Measurements from ENCODE around the gene HOXA10.

HOXA10 gene

GRCh38 chr7:27156508-27156898 is 17.6 kb downstream of the HOXA10 start, which contains the start of gene HOXA7:
Gene HOXA7 (minus strand): TSS chr7:27156675. CDS start chr7:27156545, 130 bp downstream.
- no peak for DNase-seq (ENCODE audit: low read depth)

GRCh38 chr7:27155816-27156507 is 18.2 kb downstream of the HOXA10 start:
- no peak for DNase-seq (ENCODE audit: low read depth)

GRCh38 chr7:27154901-27155815 is 19.0 kb downstream of the HOXA10 start:
- DNase-seq (ENCODE audit: low read depth) = no peak

DNA sequence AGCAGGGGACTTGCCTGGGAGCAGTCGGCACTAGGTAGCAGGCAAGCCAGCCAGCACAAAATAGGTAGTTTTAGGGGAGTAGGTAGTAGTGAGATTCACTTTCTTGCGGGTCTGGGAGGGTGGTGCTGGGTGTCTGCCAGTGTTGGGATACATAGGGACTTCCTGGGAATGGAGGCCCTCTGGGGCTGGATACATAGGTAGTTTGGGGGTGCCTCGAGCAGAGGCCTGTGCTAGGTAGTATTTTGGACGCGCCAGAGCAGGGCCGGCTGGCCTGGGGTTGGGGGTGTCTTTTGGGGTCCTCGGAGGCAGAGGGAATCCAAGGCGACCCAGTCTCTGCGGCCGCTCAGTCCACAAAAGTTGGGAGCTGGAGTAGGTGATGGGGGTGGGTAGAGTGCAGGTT is 19.8 kb downstream of the HOXA10 start:
- DNase-seq (ENCODE audit: low read depth) = no peak

GRCh38 chr7:27153526-27153925 is 20.6 kb downstream of the HOXA10 start:
- DNase-seq (ENCODE audit: low read depth) = no peak

- DNase-seq (ENCODE audit: low read depth) = no peak
Observed at GRCh38 chr7:27152816-27153442, 21.2 kb downstream of the HOXA10 start.

- DNase-seq (ENCODE audit: low read depth) = no peak
Observed at GRCh38 chr7:27151931-27152815, 21.9 kb downstream of the HOXA10 start, which contains the start of gene HOXA3. Gene HOXA3 (minus strand): TSS chr7:27152583. CDS start chr7:27110640, 41,943 bp downstream.

DNA sequence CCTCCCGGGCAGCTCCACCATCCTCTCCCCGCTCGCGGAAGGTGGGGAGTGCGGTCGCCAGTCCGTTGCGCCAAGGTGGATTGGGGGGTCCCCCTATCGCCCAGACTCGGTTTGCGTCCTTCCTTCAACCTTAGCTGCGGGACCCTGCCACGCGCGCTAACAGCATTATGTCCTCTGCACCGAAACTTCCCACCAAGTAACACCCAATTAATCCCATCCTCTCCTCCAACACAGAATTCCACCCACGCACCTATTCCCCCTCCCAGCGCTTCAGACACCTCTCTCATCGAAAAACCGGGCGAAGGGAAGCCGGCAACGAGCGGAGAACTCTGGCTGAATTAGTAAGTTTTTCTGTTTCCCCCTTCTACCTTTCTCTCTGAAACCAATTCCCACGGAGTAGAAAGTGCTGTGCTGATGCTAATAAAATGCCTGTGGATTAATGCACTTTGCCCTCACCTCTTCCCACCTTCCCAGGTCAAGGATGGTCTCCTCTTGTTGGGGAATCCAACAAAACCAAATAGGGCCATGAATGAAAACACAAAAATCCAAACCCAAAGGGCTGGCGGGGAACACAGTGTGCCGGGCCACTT is 22.7 kb downstream of the HOXA10 start:
- DNase-seq (ENCODE audit: low read depth) = no peak

DNA sequence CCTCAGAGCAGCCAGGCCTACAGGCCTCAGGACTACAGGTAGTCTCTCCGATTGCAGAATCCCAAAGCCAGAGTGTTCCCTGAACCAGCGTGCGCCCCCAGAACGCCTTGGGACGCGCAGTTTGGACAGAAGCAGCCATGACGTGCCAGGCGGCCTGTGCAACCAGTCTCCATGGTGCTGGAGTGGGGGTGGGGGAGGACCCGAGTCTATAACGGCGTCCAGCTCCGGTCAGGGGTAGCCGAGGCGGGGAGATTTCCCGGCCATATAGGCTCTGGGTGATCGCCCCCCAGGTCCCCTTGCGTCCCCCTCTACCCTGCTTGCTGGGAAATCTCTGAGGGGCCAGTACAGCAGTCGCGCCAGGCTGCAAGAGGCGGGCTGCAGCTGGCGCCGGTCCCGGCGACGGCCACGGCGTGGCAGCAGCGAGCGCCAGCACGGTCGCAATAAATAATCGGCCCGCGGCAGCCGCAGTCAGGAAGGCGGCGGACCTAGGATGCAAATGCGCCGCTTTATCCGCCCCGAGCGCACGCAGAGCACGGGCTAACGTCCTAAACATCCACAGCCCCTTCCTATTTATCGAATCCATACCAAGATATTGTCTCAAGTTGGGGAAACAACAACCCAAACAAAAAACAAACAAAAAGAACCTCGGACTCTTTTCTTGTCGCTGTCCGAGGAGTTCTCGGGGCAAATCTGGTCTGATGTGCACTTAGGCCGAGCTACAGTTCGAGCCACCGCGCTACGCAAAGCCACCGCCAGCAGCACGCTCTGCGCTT is 23.4 kb downstream of the HOXA10 start:
- no peak for DNase-seq (ENCODE audit: low read depth)

DNA sequence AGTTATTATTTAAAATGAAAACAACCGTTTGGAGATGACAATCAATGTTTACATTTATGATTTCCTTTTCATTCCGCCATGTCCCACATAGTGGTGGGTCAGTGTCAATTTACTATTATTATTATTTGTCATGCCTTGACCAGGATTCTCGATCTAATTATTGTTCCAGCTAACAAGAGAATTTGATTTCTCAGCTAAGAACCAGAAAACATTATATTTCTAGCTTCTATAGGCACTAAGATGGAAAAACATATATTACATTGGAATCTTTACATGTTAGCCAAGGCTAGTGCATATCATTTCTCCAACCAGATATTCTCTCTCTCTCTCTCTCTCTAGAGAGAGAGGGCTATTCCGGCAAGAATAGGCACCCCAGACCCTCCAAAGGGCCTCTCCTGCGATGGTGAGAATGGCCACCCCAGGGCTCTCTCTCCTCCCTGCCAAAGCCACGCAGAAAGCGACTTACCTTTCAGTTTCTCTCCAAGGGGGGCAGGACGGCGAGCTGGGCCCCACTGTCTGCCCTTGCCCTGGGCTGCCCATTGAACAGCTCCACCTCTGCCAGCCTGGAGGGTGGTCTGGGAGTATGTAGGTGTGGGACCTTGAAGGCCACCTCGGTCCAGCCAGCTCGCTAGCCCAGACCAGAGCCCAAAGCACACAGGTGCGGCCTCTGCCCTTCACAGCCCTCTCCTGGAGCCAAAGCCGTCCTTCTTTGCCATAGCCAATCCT is 24.1 kb downstream of the HOXA10 start:
- DNase-seq (ENCODE audit: low read depth) = no peak

GRCh38 chr7:27148756-27149641 is 25.1 kb downstream of the HOXA10 start:
- DNase-seq (ENCODE audit: low read depth) = no peak

DNA sequence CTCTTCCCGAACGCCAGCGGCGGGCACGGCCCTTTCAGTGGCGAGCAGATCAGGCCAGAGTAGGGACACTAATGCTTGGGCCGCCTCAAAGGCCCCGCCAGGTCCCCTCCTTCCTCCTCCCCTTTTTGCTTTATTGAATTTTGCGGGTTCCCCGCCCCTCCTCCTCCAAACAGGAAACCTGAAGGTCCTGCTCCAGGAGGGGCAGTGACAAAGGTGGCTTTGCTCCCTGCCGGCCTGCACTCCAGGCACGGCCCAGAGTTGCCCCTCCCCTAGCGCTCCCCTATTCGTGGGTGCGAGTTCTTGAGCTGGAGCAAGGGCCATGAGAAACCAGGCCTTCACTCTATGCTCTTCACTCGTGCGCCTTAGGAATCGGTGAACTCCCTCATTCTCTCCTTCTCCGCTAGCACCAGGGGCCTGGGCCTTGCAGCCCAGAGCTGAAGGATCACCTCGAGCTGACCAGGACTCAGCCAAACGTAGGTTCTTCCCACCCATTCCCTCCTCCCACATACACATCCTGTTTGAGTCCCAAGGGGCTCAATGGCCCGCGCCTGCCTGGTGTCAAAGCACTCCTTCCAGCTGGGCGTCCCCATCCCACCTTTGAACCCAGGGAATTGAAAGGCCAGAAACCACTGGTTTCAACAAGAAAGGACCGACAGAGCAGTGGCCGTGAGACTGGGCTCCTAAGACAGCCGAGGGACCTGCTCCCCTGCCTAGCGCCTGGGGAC is 25.9 kb downstream of the HOXA10 start:
- DNase-seq (ENCODE audit: low read depth) = no peak

- DNase-seq (ENCODE audit: low read depth) = no peak
Observed at GRCh38 chr7:27147199-27148030, 26.7 kb downstream of the HOXA10 start, which contains the start of gene HOXA6. Gene HOXA6 (minus strand): TSS chr7:27147774. CDS start chr7:27147749, 25 bp downstream.

- DNase-seq (ENCODE audit: low read depth) = no peak
Observed at GRCh38 chr7:27146491-27147198, 27.5 kb downstream of the HOXA10 start.

- no peak for DNase-seq (ENCODE audit: low read depth)
Observed at GRCh38 chr7:27145914-27146412, 28.2 kb downstream of the HOXA10 start.
